HepG2 (cell line): Measurements from ENCODE around the gene ZBTB46. TPM values are rescaled to one million over a fixed set of nuclear protein-coding genes. Genes with fewer than 3 reads are reported as not detected.
A peak's percentile ranks its signal among the peaks of the same experiment; 100 is the strongest.

Experiments
- CAMTA2 ChIP-seq: sonication (generic); formaldehyde crosslinking; IDR thresholded peaks from 2 replicates; pipeline ENCODE4 v1.4.0; 2020; ENCODE audit warnings: mild to moderate bottlenecking, missing genetic modification reagents, borderline replicate concordance
- CSRNP1 ChIP-seq: sonication (generic); formaldehyde crosslinking; IDR thresholded peaks from 2 replicates; pipeline ENCODE4 v1.8.1; 2023; ENCODE audit warnings: mild to moderate bottlenecking, missing genetic modification reagents
- FOXA3 ChIP-seq: IDR thresholded peaks from 2 replicates; pipeline ENCODE4 v1.6.1; 2016; ENCODE audit warnings: missing genetic modification reagents, missing compliant biosample characterization
- ISL2 ChIP-seq: sonication (generic); formaldehyde crosslinking; IDR thresholded peaks from 2 replicates; pipeline ENCODE4 v1.5.0; 2020; ENCODE audit warnings: missing genetic modification reagents
- NAIF1 ChIP-seq: sonication (generic); formaldehyde crosslinking; IDR thresholded peaks from 2 replicates; pipeline ENCODE4 v1.5.0; 2020; ENCODE audit warnings: mild to moderate bottlenecking, missing genetic modification reagents, borderline replicate concordance
- RBM22 ChIP-seq: fragments of 200-400 bp; formaldehyde crosslinking; optimal IDR thresholded peaks from 2 replicates; pipeline ENCODE3; 2017; ENCODE audit warnings: mild to moderate bottlenecking, low read length, moderate library complexity
- REXO4 ChIP-seq: sonication (generic); formaldehyde crosslinking; IDR thresholded peaks from 2 replicates; pipeline ENCODE4 v1.8.0; 2022; ENCODE audit warnings: missing genetic modification reagents, mild to moderate bottlenecking, borderline replicate concordance
- TFE3 ChIP-seq: IDR thresholded peaks from 2 replicates; pipeline ENCODE4 v1.6.1; 2016
- ZBTB8A ChIP-seq: sonication (generic); formaldehyde crosslinking; IDR thresholded peaks from 2 replicates; pipeline ENCODE4 v1.4.0; 2020; ENCODE audit warnings: mild to moderate bottlenecking, low read depth, missing genetic modification reagents, borderline replicate concordance
- ZEB1 ChIP-seq: IDR thresholded peaks from 2 replicates; pipeline ENCODE4 v1.6.1; 2012; ENCODE audit warnings: mild to moderate bottlenecking, low read depth, inconsistent platforms; ENCODE audit not compliant: insufficient replicate concordance
- ZNF232 ChIP-seq: sonication (generic); formaldehyde crosslinking; IDR thresholded peaks from 2 replicates; pipeline ENCODE4 v1.4.0; 2020; ENCODE audit warnings: missing genetic modification reagents, borderline replicate concordance
- ZNF318 ChIP-seq: sonication (generic); formaldehyde crosslinking; IDR thresholded peaks from 2 replicates; pipeline ENCODE4 v1.4.0; 2020; ENCODE audit warnings: mild to moderate bottlenecking, missing genetic modification reagents
- ZNF350 ChIP-seq: sonication (generic); formaldehyde crosslinking; IDR thresholded peaks from 2 replicates; pipeline ENCODE4 v1.4.0; 2020; ENCODE audit warnings: mild to moderate bottlenecking, low read depth, missing genetic modification reagents, borderline replicate concordance
- ZNF484 ChIP-seq: sonication (generic); formaldehyde crosslinking; IDR thresholded peaks from 2 replicates; pipeline ENCODE4 v1.5.1; 2020; ENCODE audit warnings: mild to moderate bottlenecking, low read depth, missing genetic modification reagents, borderline replicate concordance
- ZNF569 ChIP-seq: sonication (generic); formaldehyde crosslinking; IDR thresholded peaks from 2 replicates; pipeline ENCODE4 v1.5.0; 2020; ENCODE audit warnings: mild to moderate bottlenecking, missing genetic modification reagents, moderate library complexity, borderline replicate concordance
- ZNF841 ChIP-seq: sonication (generic); formaldehyde crosslinking; IDR thresholded peaks from 2 replicates; pipeline ENCODE4 v1.8.1; 2023; ENCODE audit warnings: missing genetic modification reagents, borderline replicate concordance
- polyA plus RNA-seq, 8 experiments: library from polyadenylated mRNA; depleted of rRNA in 3 of 8; stranded (reverse) in 7 of 8; unstranded in 1 of 8; fragments of >200 nt; fragmentation: Illumina TruSeq in 4 of 8; extraction: Trizol in 4 of 8; gene quantifications; 2 replicates each; pipeline versions ENCODE4 v1.2.1 to v1.2.3, GENCODE V29; 2011 to 2016; ENCODE audit warnings: low read depth in 4 of 8, missing spikeins in 1 of 8, mixed read lengths in 1 of 8; ENCODE audit not compliant: insufficient read depth in 1 of 8
- total RNA-seq, 5 experiments: library from RNA; depleted of rRNA; stranded (reverse); fragments of >200 nt; fragmentation: Illumina TruSeq; extraction: Trizol; gene quantifications; 2 replicates each; pipeline ENCODE4 v1.2.3, GENCODE V29; 2016; ENCODE audit warnings: low read depth in 1 of 5

The ZBTB46 gene
- total and polyA plus RNA-seq, 2 of the 13 experiments (the other 11 are each of a cell fraction or from before 2014, with no cell fraction given): 1.6 to 13.5 TPM

GRCh38 chr20:63735859-63736718 is 95.0 kb downstream of the ZBTB46 start, which contains the start of gene LIME1 (continued):
- TF ChIP-seq CSRNP1 (0 out of 2 replicates have a peak, but pooled peaks have one; percentile 35), ISL2 (CRISPR knock-in tag) (no peak), CAMTA2 (CRISPR knock-in tag) (0 out of 2 replicates have a peak, but pooled peaks have one; percentile 60), ZEB1 (no peak), ZNF569 (no peak), ZNF841 (CRISPR knock-in tag) (no peak), REXO4 (CRISPR knock-in tag) (no peak), NAIF1 (CRISPR knock-in tag) (no peak), ZBTB8A (CRISPR knock-in tag) (no peak), TFE3 (CRISPR knock-in tag) (no peak), ZNF350 (CRISPR knock-in tag) (no peak; the same call in 1 of the 2 replicates), ZNF318 (CRISPR knock-in tag) (no peak), FOXA3 (CRISPR knock-in tag) (no peak), ZNF484 (CRISPR knock-in tag) (peak; percentile 43; the same call in 1 of the 2 replicates), RBM22 (peak; percentile 87), ZNF232 (CRISPR knock-in tag) (no peak)
